DND-41 (cell line): Measurements from ENCODE around the gene CELSR3.

Experiments used
- CTCF ChIP-seq: IDR thresholded peaks from 2 replicates; pipeline ENCODE4 v1.5.1; 2012; ENCODE audit warnings: borderline replicate concordance, low read length, moderate library complexity, mild to moderate bottlenecking; ENCODE audit not compliant: poor library complexity, severe bottlenecking; ENCODE audit errors: extremely low read depth
- EZH2 ChIP-seq: IDR thresholded peaks from 3 replicates; pipeline ENCODE4 v1.6.1; 2012; ENCODE audit warnings: borderline replicate concordance, low read depth, mild to moderate bottlenecking, moderate library complexity, low read length, inconsistent platforms; ENCODE audit not compliant: severe bottlenecking

GRCh38 chr3:48639944-48640606, 22.6 kb downstream of the CELSR3 start:
- TF ChIP-seq CTCF (no peak), EZH2 (no peak)
